OCI-LY7 (cell line): ENCODE measurements around the gene UPK3A. TPM values are rescaled to one million over a fixed set of nuclear protein-coding genes. Genes with fewer than 3 reads are reported as not detected.

Source experiments
- BruUV-seq: library from RNA; stranded (reverse); fragments of 400-500 nt; replicated peaks from 2 replicates; lab custom pipeline; 2021; lab: Mats Ljungman, UMichigan
- CTCF ChIA-PET: fragments of 300-600 bp; sonication (Branson Sonifier 250); formaldehyde crosslinking; loops from one replicate; lab custom pipeline; 2022; ENCODE audit warnings: antibody characterized with exemption; ENCODE audit not compliant: unreplicated experiment; lab: Charles Lee
- POLR2A ChIA-PET: fragments of 300-600 bp; sonication (Branson Sonifier 250); formaldehyde crosslinking; loops from one replicate; lab custom pipeline; 2022; ENCODE audit warnings: antibody characterized with exemption; lab: Charles Lee
- DNase-seq: peaks from one replicate; pipeline ENCODE4 v3.0.0-alpha.2; 2015; ENCODE audit warnings: low spot score
- H2AFZ ChIP-seq: fragments of 200-600 bp; sonication (generic), shearing (Covaris generic); 2 replicates; pipeline ENCODE4 v1.6.1; 2014; ENCODE audit warnings: mild to moderate bottlenecking, antibody characterized with exemption, low read length, moderate library complexity
- H3K27ac ChIP-seq: fragments of 200-600 bp; sonication (generic); 2 replicates; pipeline ENCODE4 v1.5.1; 2014; ENCODE audit warnings: mixed run types, low read depth, mild to moderate bottlenecking, moderate library complexity, low read length, inconsistent platforms; ENCODE audit not compliant: poor library complexity, severe bottlenecking
- H3K36me3 ChIP-seq: fragments of 200-600 bp; sonication (generic); 2 replicates; pipeline ENCODE4 v1.6.1; 2014; ENCODE audit warnings: mild to moderate bottlenecking, antibody characterized with exemption, low read length, moderate library complexity, mixed read lengths; ENCODE audit not compliant: insufficient read depth
- H3K4me1 ChIP-seq: fragments of 200-600 bp; sonication (generic); 2 replicates; pipeline ENCODE4 v1.5.1; 2014; ENCODE audit warnings: mild to moderate bottlenecking, low read length; ENCODE audit not compliant: insufficient read depth, poor library complexity, severe bottlenecking
- H3K4me2 ChIP-seq: fragments of 200-600 bp; sonication (generic); 2 replicates; pipeline ENCODE4 v1.6.1; 2014; ENCODE audit warnings: mild to moderate bottlenecking, low read length
- H3K4me3 ChIP-seq: fragments of 200-600 bp; sonication (generic); 2 replicates; pipeline ENCODE4 v1.5.1; 2014; ENCODE audit warnings: mild to moderate bottlenecking, low read depth, low read length; ENCODE audit not compliant: poor library complexity, severe bottlenecking
- H3K79me2 ChIP-seq: fragments of 200-600 bp; sonication (generic); 2 replicates; pipeline ENCODE4 v1.6.1; 2016; ENCODE audit warnings: low read depth, mild to moderate bottlenecking, low read length, moderate library complexity, mixed read lengths; ENCODE audit not compliant: insufficient read depth
- H3K9me2 ChIP-seq: fragments of 200-600 bp; sonication (generic); 2 replicates; pipeline ENCODE4 v1.6.1; 2016; ENCODE audit warnings: mild to moderate bottlenecking, low read length, mixed read lengths; ENCODE audit not compliant: insufficient read depth
- H3K9me3 ChIP-seq: fragments of 200-600 bp; sonication (generic); 2 replicates; pipeline ENCODE4 v1.6.1; 2014; ENCODE audit warnings: mild to moderate bottlenecking, mixed run types, low read length, mixed read lengths
- H4K20me1 ChIP-seq: fragments of 200-600 bp; sonication (generic); 2 replicates; pipeline ENCODE4 v1.6.1; 2014; ENCODE audit warnings: mild to moderate bottlenecking, antibody characterized with exemption, low read length, moderate library complexity, mixed read lengths; ENCODE audit not compliant: insufficient read depth
- EZH2phosphoT487 ChIP-seq: fragments of 200-600 bp; sonication (generic); IDR thresholded peaks from 2 replicates; pipeline ENCODE4 v1.6.1; 2018; ENCODE audit warnings: low read depth, borderline replicate concordance, mild to moderate bottlenecking, mixed run types, antibody characterized with exemption, low read length, moderate library complexity, mixed read lengths
- intact Hi-C: fragments of 100-400 bp; cut with micrococcal nuclease; formaldehyde crosslinking; loops from one replicate; pipeline ENCODE4 v1.10.0; 2022; ENCODE audit not compliant: unreplicated experiment
- total RNA-seq, 2 experiments: library from RNA; depleted of rRNA in 1 of 2; stranded (reverse); fragments of >200 nt in 1 of 2; shearing (Covaris generic) in 1 of 2; gene quantifications; 2 replicates each; pipeline ENCODE4 v1.2.3, GENCODE V29; 2014 to 2022
- TF ChIP-seq, protein P1 (sequence below): fragments of 200-600 bp; sonication (generic); conservative IDR thresholded peaks from 2 replicates; pipeline ENCODE4 v1.5.1; 2014; ENCODE audit warnings: mild to moderate bottlenecking, antibody characterized with exemption, low read length, moderate library complexity, mixed read lengths

Gene UPK3A
- total RNA-seq, 2 experiments from 2014 or later = not detected

GRCh38 chr22:45312856-45313255 is 28.1 kb downstream of the UPK3A start:
- ChIA-PET POLR2A (interaction anchor here (0.6 kb wide), 1 partner anchor 87 kb away, joined by 3 read pairs; no protein-coding TSS in a partner anchor), CTCF (no interaction called here)
- TF ChIP-seq, protein P1, sequence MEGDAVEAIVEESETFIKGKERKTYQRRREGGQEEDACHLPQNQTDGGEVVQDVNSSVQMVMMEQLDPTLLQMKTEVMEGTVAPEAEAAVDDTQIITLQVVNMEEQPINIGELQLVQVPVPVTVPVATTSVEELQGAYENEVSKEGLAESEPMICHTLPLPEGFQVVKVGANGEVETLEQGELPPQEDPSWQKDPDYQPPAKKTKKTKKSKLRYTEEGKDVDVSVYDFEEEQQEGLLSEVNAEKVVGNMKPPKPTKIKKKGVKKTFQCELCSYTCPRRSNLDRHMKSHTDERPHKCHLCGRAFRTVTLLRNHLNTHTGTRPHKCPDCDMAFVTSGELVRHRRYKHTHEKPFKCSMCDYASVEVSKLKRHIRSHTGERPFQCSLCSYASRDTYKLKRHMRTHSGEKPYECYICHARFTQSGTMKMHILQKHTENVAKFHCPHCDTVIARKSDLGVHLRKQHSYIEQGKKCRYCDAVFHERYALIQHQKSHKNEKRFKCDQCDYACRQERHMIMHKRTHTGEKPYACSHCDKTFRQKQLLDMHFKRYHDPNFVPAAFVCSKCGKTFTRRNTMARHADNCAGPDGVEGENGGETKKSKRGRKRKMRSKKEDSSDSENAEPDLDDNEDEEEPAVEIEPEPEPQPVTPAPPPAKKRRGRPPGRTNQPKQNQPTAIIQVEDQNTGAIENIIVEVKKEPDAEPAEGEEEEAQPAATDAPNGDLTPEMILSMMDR = no peak
- no peak for TF ChIP-seq EZH2phosphoT487
- H3K79me2 ChIP-seq = peaks cover 20% of the 10 kb centered on the region; the same call in 1 of the 2 replicates
- H2AFZ ChIP-seq = no peak overlapping the region
- TSS peak; percentile 43 for BruUV-seq
- no peak overlapping the region for H3K4me3 ChIP-seq
- no peak for DNase-seq
- no peak overlapping the region for H3K27ac ChIP-seq
- no peak overlapping the region for H3K4me2 ChIP-seq
- intact Hi-C loops = no loop called here
- peaks cover 12% of the 10 kb centered on the region; the same call in 1 of the 2 replicates for H4K20me1 ChIP-seq
- no peaks in the 10 kb centered on the region for H3K9me2 ChIP-seq
- H3K36me3 ChIP-seq = 0 out of 2 replicates have a peak, but pooled peaks cover 5% of the 10 kb centered on the region
- H3K4me1 ChIP-seq = peaks cover 26% of the 10 kb centered on the region
- no peaks in the 10 kb centered on the region for H3K9me3 ChIP-seq

- TF ChIP-seq EZH2phosphoT487 = no peak
- TF ChIP-seq, protein P1 = no peak
- H3K27ac ChIP-seq = no peak overlapping the region
- H4K20me1 ChIP-seq = peaks cover 21% of the 10 kb centered on the region
- H3K4me2 ChIP-seq = no peak overlapping the region
- CTCF ChIA-PET = interaction anchor here (0.6 kb wide), 1 partner anchor 115 kb away, joined by 4 read pairs; no protein-coding TSS in a partner anchor
- no TSS peak for BruUV-seq
- peaks cover 30% of the 10 kb centered on the region for H3K4me1 ChIP-seq
- H3K79me2 ChIP-seq = peaks cover 33% of the 10 kb centered on the region; the same call in 1 of the 2 replicates
- POLR2A ChIA-PET = interaction anchor here (0.6 kb wide), 1 partner anchor 76 kb away, joined by 3 read pairs; no protein-coding TSS in a partner anchor
- no peak for DNase-seq
- H3K9me2 ChIP-seq = no peaks in the 10 kb centered on the region
- intact Hi-C loops = no loop called here
- 0 out of 2 replicates have a peak, but pooled peaks cover 5% of the 10 kb centered on the region for H3K36me3 ChIP-seq
- H3K9me3 ChIP-seq = no peaks in the 10 kb centered on the region
- H3K4me3 ChIP-seq = no peak overlapping the region
- H2AFZ ChIP-seq = no peak overlapping the region
Measured at GRCh38 chr22:45314054-45314721, 29.4 kb downstream of the UPK3A start.

- H3K27ac ChIP-seq = no peak overlapping the region
- no peak for DNase-seq
- H3K9me2 ChIP-seq = no peaks in the 10 kb centered on the region
- 0 out of 2 replicates have a peak, but pooled peaks cover 5% of the 10 kb centered on the region for H3K36me3 ChIP-seq
- H3K79me2 ChIP-seq = peaks cover 39% of the 10 kb centered on the region; the same call in 1 of the 2 replicates
- no peaks in the 10 kb centered on the region for H3K9me3 ChIP-seq
- peaks cover 31% of the 10 kb centered on the region for H3K4me1 ChIP-seq
- H4K20me1 ChIP-seq = peaks cover 21% of the 10 kb centered on the region
- H3K4me3 ChIP-seq = no peak overlapping the region
- no peak overlapping the region for H3K4me2 ChIP-seq
- BruUV-seq = no TSS peak
- H2AFZ ChIP-seq = no peak overlapping the region
- intact Hi-C loops = no loop called here
- ChIA-PET CTCF (no interaction called here), POLR2A (no interaction called here)
- TF ChIP-seq EZH2phosphoT487 = no peak
- TF ChIP-seq, protein P1 = no peak
Measured at GRCh38 chr22:45314786-45315185, 30.0 kb downstream of the UPK3A start.
